Thyroid gland (tissue), 4 donors: Measurements from ENCODE around the gene ANLN.

Experiments
- CTCF ChIP-seq, 6 experiments: fragments of 200-600 bp in 3 of 6; fragments of 450-650 bp in 3 of 6; sonication (generic) in 3 of 6; IDR thresholded peaks; one replicate each; pipeline ENCODE4 v1.5.1; 2016 to 2019; ENCODE audit warnings: antibody characterized with exemption in 6 of 6, mild to moderate bottlenecking in 2 of 6, inconsistent platforms in 1 of 6, moderate library complexity in 1 of 6
- POLR2A ChIP-seq, 2 donors: fragments of 450-650 bp; IDR thresholded peaks; one replicate each; pipeline ENCODE4 v1.6.1; 2017; ENCODE audit warnings: antibody characterized with exemption in 2 of 2, mild to moderate bottlenecking in 2 of 2, moderate library complexity in 1 of 2

DNA sequence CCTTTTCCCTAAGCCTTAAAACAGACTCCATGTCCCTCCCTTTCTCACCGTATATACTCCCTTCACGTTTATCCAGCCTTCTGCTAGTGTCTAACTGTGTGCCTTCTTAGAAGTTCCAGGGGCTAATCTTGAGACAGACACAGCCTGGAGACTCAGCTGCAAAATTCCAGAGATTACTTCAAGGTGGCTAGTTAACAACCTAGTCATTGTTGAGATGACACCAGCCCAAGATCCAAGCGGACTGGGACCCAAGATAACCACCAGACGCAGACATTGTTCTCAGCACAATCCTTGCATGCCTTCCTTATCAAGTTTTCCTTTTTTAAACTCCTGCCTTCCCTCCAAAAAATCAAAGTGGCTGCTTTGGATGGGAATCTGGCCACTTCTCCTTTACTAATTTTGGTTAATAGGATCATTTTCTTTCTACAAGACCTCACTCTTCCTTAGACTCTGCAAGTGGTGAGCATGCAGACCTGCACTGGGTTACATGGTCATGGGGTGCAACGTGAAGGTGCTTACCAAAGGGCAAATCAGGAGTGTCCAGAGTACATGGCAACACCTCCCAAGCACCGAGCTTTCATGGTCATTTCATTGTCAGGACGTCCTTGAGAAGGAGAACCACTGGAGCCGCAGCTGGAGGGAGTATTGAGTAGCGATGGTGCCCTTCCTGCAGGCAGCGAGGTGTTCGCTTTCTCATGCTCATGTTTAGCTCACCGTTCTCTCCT, 69.7 kb downstream of the ANLN start:
- TF ChIP-seq CTCF (IDR thresholded peaks at IDR 0.05) (no peak), POLR2A (IDR thresholded peaks at IDR 0.05) (no peak)
